ENCODE results near the gene MYO1E.

GRCh38 chr15:59174835-59175831 lies 197.5 kb downstream of the MYO1E start:
- TF ChIP-seq YY1 (IDR thresholded peaks at IDR 0.05): no peak
- TF ChIP-seq GABPA (IDR thresholded peaks at IDR 0.05 in 1 of 2, conservative IDR thresholded peaks at IDR 0.05 in 1 of 2): no peak
- TF ChIP-seq, protein P1, sequence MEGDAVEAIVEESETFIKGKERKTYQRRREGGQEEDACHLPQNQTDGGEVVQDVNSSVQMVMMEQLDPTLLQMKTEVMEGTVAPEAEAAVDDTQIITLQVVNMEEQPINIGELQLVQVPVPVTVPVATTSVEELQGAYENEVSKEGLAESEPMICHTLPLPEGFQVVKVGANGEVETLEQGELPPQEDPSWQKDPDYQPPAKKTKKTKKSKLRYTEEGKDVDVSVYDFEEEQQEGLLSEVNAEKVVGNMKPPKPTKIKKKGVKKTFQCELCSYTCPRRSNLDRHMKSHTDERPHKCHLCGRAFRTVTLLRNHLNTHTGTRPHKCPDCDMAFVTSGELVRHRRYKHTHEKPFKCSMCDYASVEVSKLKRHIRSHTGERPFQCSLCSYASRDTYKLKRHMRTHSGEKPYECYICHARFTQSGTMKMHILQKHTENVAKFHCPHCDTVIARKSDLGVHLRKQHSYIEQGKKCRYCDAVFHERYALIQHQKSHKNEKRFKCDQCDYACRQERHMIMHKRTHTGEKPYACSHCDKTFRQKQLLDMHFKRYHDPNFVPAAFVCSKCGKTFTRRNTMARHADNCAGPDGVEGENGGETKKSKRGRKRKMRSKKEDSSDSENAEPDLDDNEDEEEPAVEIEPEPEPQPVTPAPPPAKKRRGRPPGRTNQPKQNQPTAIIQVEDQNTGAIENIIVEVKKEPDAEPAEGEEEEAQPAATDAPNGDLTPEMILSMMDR (IDR thresholded peaks at IDR 0.05; ENCODE audit: low read depth, low read length, missing input control): peak; percentile 53

Measured in liver (tissue), 3 donors.